ENCODE measurements around the gene UPK1B. TPM values are rescaled to one million over a fixed set of nuclear protein-coding genes. Genes with fewer than 3 reads are reported as not detected.

UPK1B gene
- total RNA-seq, 4 donors from 2014 or later: not detected

DNA sequence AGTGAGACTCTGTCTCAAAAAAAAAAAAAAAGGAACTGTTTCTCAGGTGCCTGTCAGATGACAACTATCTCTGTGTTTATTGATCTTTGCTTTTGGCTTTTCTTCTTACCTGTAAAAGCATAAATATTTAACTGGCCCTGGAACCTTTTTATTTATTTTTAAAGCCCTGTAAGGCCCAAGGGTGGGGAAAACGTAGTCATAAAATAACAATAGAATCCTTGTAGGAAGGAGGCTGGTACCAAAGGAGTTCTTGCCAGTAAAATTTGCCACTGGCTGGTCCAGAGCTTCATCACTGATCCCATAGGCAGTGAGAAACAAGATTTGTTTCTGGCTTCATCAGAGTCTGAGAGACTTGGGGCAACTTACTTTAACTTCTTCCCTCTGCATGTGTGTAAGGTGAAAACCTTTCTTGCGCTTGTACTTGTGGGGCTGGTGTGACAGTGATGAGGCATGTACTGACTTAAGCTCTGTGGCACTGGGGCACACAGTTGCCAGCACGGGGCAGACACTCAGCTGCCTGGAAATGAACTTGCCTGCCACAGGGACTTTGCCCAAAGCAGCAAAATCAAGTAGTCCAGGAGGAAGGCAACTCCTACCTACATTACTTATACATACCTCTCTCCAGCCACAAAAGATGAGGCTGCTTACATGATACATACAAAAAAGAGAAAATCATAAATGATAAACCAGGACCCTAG lies 47.7 kb downstream of the UPK1B start:
- Histone ChIP-seq H3K4me1 (peaks cover 0 to 36% (median 5%) of the 10 kb centered on the region in 4 donors), H3K4me3 (no peak overlapping the region), H3K9me3 (no peaks in the 10 kb centered on the region), H3K36me3 (peaks cover 0 to 65% (median 1%) of the 10 kb centered on the region in 3 donors), H3K27me3 (no peaks in the 10 kb centered on the region), H3K27ac (peak overlapping the region in 1 of 4 donors; percentile 23)
- TF ChIP-seq, protein P1, sequence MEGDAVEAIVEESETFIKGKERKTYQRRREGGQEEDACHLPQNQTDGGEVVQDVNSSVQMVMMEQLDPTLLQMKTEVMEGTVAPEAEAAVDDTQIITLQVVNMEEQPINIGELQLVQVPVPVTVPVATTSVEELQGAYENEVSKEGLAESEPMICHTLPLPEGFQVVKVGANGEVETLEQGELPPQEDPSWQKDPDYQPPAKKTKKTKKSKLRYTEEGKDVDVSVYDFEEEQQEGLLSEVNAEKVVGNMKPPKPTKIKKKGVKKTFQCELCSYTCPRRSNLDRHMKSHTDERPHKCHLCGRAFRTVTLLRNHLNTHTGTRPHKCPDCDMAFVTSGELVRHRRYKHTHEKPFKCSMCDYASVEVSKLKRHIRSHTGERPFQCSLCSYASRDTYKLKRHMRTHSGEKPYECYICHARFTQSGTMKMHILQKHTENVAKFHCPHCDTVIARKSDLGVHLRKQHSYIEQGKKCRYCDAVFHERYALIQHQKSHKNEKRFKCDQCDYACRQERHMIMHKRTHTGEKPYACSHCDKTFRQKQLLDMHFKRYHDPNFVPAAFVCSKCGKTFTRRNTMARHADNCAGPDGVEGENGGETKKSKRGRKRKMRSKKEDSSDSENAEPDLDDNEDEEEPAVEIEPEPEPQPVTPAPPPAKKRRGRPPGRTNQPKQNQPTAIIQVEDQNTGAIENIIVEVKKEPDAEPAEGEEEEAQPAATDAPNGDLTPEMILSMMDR (IDR thresholded peaks at IDR 0.05): no peak
- no peak for TF ChIP-seq POLR2A (IDR thresholded peaks at IDR 0.05)
- DNase-seq: no peak

DNA sequence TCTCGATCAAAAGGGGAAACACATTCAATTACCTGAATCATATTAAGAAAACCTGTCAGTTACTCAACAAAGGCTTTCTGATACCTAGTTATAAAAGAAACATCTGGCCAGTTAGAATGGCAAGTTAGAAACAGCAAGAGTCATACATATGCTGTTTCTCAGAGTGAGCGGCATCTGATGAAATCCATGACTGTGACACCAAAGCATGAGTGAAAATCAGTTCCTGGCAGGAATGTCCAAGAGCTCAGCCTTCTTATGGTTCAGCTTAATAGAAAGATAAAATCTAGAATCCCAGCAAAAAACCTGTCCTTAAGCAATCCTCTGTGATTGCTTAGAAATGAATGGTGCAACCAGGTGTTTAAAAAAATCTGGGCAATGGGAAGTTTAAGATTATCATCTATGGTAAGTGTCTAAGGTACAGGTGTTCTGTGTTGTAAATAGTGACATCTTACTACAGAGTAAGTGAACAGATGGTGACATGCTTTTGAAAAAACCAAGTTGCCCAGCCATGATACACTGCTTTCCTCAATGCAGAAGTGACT lies 48.5 kb downstream of the UPK1B start:
- no peak overlapping the region for H3K27ac ChIP-seq
- H3K4me3 ChIP-seq: no peak overlapping the region
- H3K9me3 ChIP-seq: no peaks in the 10 kb centered on the region
- peaks cover 0 to 43% (median 5%) of the 10 kb centered on the region in 4 donors for H3K4me1 ChIP-seq
- no peak for DNase-seq
- no peaks in the 10 kb centered on the region for H3K27me3 ChIP-seq
- peaks cover 0 to 66% (median 0%) of the 10 kb centered on the region in 3 donors for H3K36me3 ChIP-seq
- TF ChIP-seq, protein P1 (IDR thresholded peaks at IDR 0.05): no peak

DNA sequence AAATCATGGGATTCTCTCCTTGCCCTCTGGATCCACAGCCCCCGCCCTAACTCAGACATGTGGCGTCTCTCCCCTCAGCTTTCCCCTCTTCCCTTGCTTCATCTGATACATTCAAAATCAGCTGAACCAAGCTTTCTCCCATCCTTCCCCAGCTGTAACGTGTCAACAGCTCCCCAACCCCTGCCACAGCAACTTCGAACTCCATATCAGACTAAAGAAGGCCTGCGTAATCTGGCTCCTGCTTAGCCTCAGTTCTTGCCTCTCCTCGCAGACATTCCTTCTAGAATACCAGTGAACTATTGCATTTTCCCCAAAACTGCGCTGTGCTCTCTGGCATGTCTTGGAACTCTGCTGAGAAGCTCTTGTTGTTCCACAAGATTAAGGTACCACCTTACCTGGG lies 49.0 kb downstream of the UPK1B start:
- Histone ChIP-seq H3K36me3 (peaks cover 0 to 61% (median 0%) of the 10 kb centered on the region in 3 donors), H3K4me3 (no peak overlapping the region), H3K27ac (no peak overlapping the region), H3K9me3 (no peaks in the 10 kb centered on the region), H3K4me1 (peaks cover 0 to 44% (median 5%) of the 10 kb centered on the region in 4 donors), H3K27me3 (no peaks in the 10 kb centered on the region)
- TF ChIP-seq, protein P1 (IDR thresholded peaks at IDR 0.05): no peak
- TF ChIP-seq POLR2A (IDR thresholded peaks at IDR 0.05): no peak
- no peak for DNase-seq

DNA sequence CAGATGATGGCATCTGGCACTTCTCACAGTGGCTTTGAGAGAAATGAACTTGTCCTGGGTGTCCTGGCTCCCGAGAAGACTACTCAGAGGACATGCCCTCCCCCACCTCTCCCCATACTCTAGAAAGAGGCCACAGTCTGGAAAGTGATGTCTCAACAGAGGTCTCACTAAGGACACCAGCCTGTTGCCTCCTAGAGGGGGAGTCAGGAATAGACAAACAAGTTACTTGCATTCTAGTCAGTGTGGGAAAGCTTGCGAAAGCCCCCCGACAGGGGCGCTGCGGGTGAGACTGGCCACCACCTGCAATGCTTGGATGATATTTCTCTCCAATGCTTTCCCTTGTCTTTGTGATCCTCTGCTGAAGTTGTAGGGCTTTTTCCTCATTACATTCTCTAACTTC lies 50.1 kb downstream of the UPK1B start:
- Histone ChIP-seq H3K27ac (no peak overlapping the region), H3K27me3 (no peaks in the 10 kb centered on the region), H3K9me3 (no peaks in the 10 kb centered on the region), H3K36me3 (peaks cover 0 to 57% (median 0%) of the 10 kb centered on the region in 3 donors), H3K4me3 (no peak overlapping the region), H3K4me1 (peaks cover 0 to 44% (median 5%) of the 10 kb centered on the region in 4 donors)
- TF ChIP-seq, protein P1 (IDR thresholded peaks at IDR 0.05): no peak
- no peak for TF ChIP-seq POLR2A (IDR thresholded peaks at IDR 0.05)
- no peak for DNase-seq

DNA sequence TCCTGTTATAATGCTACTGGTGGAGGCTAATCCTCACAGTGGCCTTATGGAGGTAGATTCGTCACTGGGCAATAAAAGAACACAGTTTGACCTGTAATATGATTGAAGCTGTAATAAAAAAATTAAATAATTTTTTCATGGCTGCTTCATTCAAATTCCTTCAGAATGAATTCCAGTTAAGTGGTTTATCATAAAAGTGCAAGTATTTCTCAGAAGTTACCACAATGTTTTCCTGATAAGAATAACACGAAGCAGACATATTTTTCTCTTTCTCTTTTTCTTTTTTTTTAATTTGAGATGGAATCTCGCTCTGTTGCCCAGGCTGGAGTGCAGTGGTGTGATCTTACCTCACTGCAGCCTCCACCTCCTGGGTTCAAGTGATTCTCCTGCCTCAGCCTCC lies 51.7 kb downstream of the UPK1B start:
- Histone ChIP-seq H3K4me1 (peaks cover 0 to 36% (median 0%) of the 10 kb centered on the region in 4 donors), H3K36me3 (peaks cover 0 to 66% (median 0%) of the 10 kb centered on the region in 3 donors), H3K27me3 (no peaks in the 10 kb centered on the region), H3K4me3 (no peak overlapping the region), H3K27ac (no peak overlapping the region), H3K9me3 (no peaks in the 10 kb centered on the region)
- no peak for DNase-seq
- TF ChIP-seq, protein P1 (IDR thresholded peaks at IDR 0.05): no peak
- no peak for TF ChIP-seq POLR2A (IDR thresholded peaks at IDR 0.05)

Data from Peyer's patch (tissue), 4 donors.